Lung (tissue), 12 donors: ENCODE data around the gene CACNA1I. TPM values are rescaled to one million over a fixed set of nuclear protein-coding genes. Genes with fewer than 3 reads are reported as not detected.

Experiments used
- ATAC-seq: fragments of 200-7000 bp; cut with Tn5 transposase; one replicate; pipeline ENCODE4 v1.9.1; 2020; ENCODE audit warnings: moderate number of reproducible peaks; ENCODE audit not compliant: insufficient read depth, low FRiP score
- DNase-seq, 3 donors: peaks; one replicate each; pipeline ENCODE4 v3.0.0-alpha.2; 2013 to 2017
- H3K27ac ChIP-seq, 2 donors: one replicate each; pipeline ENCODE4 v1.5.1; 2013; ENCODE audit warnings: mild to moderate bottlenecking in 2 of 2, moderate library complexity in 2 of 2, control low read depth in 1 of 2, inconsistent platforms in 1 of 2, low read depth in 1 of 2, low read length in 1 of 2
- H3K27me3 ChIP-seq, 3 donors: one replicate each; pipeline ENCODE4 v1.5.1; 2013; ENCODE audit warnings: low read length in 2 of 3; ENCODE audit not compliant: control insufficient read depth in 3 of 3, insufficient read depth in 3 of 3
- H3K36me3 ChIP-seq, 4 donors: one replicate each; pipeline ENCODE4 v1.5.1; 2013; ENCODE audit warnings: low read length in 4 of 4, mild to moderate bottlenecking in 1 of 4, moderate library complexity in 1 of 4; ENCODE audit not compliant: control insufficient read depth in 4 of 4, insufficient read depth in 4 of 4
- H3K4me1 ChIP-seq, 5 donors: one replicate each; pipeline ENCODE4 v1.5.1; 2013; ENCODE audit warnings: low read length in 5 of 5, mild to moderate bottlenecking in 2 of 5, moderate library complexity in 1 of 5; ENCODE audit not compliant: control insufficient read depth in 5 of 5, insufficient read depth in 5 of 5
- H3K4me3 ChIP-seq: one replicate; pipeline ENCODE4 v1.5.1; 2013; ENCODE audit warnings: mild to moderate bottlenecking, control low read depth, moderate library complexity
- H3K9ac ChIP-seq, 2 donors: one replicate each; pipeline ENCODE4 v1.5.1; 2013; ENCODE audit warnings: low read length in 2 of 2, control low read depth in 1 of 2; ENCODE audit not compliant: insufficient read depth in 1 of 2
- H3K9me3 ChIP-seq, 4 donors: one replicate each; pipeline ENCODE4 v1.5.1; 2013; ENCODE audit warnings: low read length in 3 of 4, mild to moderate bottlenecking in 1 of 4, moderate library complexity in 1 of 4; ENCODE audit not compliant: control insufficient read depth in 4 of 4, insufficient read depth in 3 of 4
- WGBS, 2 donors: extraction: QIAGEN DNeasy Blood & Tissue Kit; methylation state at CpG; one replicate each; pipeline ENCODE4 v1.1.7; 2013; 5-methylcytosine and 5-hydroxymethylcytosine counted together
- polyA plus RNA-seq, 2 donors: library from polyadenylated mRNA; stranded (reverse); fragments of 200-250 nt; gene quantifications; one replicate each; pipeline ENCODE4 v1.2.1, GENCODE V29; 2013
- total RNA-seq, 2 donors: library from RNA; depleted of rRNA in 1 of 2; stranded (reverse); fragments of >200 nt in 1 of 2; gene quantifications; one replicate each; pipeline ENCODE4 v1.2.1, GENCODE V29; 2014 to 2021
- TF ChIP-seq, protein P1 (sequence below): IDR thresholded peaks from 2 replicates; pipeline ENCODE4 v1.5.1; 2012; ENCODE audit warnings: mild to moderate bottlenecking; ENCODE audit errors: control extremely low read depth, extremely low read depth
- donor health status: control.
- donor health status: control.
- donor health status: Bipolar disorder and iron deficiency.
- donor health status: healthy.
- donor health status: DM: yes; HTN: yes; CAD: no.

CACNA1I gene
- total and polyA plus RNA-seq, 4 donors: 0.07 to 0.22 (median 0.16) TPM

DNA sequence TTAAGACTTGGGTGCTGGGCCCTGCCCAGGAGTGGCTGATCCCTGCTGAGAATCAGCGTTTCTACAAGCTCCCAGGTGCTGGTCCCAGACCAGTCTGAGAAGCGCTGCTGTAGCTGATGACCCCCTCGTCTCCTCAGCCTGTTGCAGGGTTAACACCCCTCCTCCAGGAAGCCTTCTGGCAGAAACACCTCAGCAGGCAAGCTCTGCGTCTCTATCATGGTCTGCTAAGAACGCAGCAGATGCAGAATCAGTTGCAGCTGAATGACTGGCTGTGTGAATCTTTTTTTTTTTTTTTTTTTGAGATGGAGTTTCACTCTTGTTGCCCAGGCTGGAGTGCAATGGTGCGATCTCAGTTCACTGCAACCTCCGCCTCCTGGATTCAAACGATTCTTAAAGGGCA lies 132.5 kb downstream of the CACNA1I start:
- TF ChIP-seq, protein P1, sequence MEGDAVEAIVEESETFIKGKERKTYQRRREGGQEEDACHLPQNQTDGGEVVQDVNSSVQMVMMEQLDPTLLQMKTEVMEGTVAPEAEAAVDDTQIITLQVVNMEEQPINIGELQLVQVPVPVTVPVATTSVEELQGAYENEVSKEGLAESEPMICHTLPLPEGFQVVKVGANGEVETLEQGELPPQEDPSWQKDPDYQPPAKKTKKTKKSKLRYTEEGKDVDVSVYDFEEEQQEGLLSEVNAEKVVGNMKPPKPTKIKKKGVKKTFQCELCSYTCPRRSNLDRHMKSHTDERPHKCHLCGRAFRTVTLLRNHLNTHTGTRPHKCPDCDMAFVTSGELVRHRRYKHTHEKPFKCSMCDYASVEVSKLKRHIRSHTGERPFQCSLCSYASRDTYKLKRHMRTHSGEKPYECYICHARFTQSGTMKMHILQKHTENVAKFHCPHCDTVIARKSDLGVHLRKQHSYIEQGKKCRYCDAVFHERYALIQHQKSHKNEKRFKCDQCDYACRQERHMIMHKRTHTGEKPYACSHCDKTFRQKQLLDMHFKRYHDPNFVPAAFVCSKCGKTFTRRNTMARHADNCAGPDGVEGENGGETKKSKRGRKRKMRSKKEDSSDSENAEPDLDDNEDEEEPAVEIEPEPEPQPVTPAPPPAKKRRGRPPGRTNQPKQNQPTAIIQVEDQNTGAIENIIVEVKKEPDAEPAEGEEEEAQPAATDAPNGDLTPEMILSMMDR: no peak
- H3K27me3 ChIP-seq: peaks cover 0 to 8% (median 4%) of the 10 kb centered on the region in 3 donors
- no peak for DNase-seq
- ATAC-seq: no peak
- H3K36me3 ChIP-seq: no peaks in the 10 kb centered on the region
- WGBS, 2 donors: 77 to 84% methylated on average over 8 of the region's 8 CpGs
- peaks cover 0 to 27% (median 7%) of the 10 kb centered on the region in 5 donors for H3K4me1 ChIP-seq
- H3K4me3 ChIP-seq: no peak overlapping the region
- peaks cover 0 to 4% (median 0%) of the 10 kb centered on the region in 4 donors for H3K9me3 ChIP-seq
- H3K9ac ChIP-seq: no peak overlapping the region
- no peak overlapping the region for H3K27ac ChIP-seq

DNA sequence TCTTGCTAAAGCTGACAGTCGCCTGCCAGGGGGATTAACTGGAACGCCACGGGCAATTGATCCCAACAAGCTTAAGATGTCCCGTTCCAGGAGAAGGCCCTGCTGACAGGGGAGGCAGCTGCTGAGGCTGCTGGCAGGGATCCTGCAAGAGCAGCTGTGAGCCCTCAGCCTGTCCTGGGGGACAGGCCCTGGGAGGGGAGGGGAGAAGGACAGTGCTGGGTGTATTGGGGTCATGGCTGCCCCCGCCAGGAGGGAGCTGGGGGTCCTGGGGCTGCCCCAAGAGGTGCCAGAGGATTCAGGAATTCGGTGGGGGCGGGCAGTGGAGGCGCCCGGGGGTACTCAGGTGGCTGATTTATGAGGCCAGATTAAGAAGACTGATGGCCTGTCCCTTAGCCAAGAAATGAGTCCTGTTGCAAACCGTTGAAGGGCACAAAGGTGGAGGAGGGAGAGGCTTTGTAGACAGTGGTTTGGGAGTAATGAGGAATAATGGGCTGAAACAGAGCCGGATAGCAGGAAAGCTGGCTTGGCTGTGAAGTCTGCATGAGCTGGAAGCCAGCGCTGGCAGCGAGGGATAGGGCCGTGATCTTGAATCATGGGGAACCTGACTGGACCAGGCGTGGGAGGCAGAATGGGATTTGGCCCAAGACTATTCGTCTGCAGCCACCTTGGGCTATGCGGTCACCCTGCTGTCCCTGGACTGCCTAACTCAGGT lies 133.5 kb downstream of the CACNA1I start:
- DNase-seq: peak; percentile 85 to 91 (median 88)
- Histone ChIP-seq H3K27ac (no peak overlapping the region), H3K27me3 (peaks cover 0 to 8% (median 4%) of the 10 kb centered on the region in 3 donors), H3K36me3 (no peaks in the 10 kb centered on the region), H3K9me3 (peaks cover 0 to 4% (median 0%) of the 10 kb centered on the region in 4 donors), H3K9ac (no peak overlapping the region), H3K4me3 (no peak overlapping the region), H3K4me1 (peaks cover 0 to 27% (median 9%) of the 10 kb centered on the region in 5 donors)
- TF ChIP-seq, protein P1: no peak
- no peak for ATAC-seq
- 62 to 75% methylated on average over 17 of the region's 17 CpGs for WGBS, 2 donors

DNA sequence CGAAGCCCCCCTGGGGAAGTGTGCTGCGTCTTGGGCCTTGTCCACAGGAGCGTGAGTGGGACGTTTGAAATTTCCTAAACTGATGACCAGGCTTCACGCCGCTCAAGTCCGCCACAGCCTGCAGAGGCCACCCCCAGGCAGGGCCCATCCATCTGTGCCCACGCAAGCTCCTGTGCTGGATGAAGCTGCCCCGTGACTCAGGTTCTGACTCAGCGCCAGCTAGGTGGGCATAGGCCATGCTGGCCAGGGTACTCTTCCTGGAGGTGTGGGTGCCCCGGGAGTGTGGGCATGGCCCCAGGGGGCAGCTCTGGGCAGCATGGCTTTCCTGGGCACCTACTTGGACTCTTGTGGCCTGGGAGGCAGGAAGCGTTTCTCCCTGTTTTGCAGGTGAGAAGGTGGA lies 134.8 kb downstream of the CACNA1I start:
- DNase-seq: no peak
- Histone ChIP-seq H3K9me3 (peaks cover 0 to 2% (median 0%) of the 10 kb centered on the region in 4 donors), H3K27ac (no peak overlapping the region), H3K36me3 (no peaks in the 10 kb centered on the region), H3K4me3 (no peak overlapping the region), H3K9ac (no peak overlapping the region), H3K27me3 (peaks cover 0 to 8% (median 4%) of the 10 kb centered on the region in 3 donors), H3K4me1 (peaks cover 0 to 21% (median 8%) of the 10 kb centered on the region in 5 donors)
- 94 to 96% methylated on average over 12 of the region's 12 CpGs for WGBS, 2 donors
- ATAC-seq: no peak
- TF ChIP-seq, protein P1: no peak
